Stomach smooth muscle (tissue), 2 donors: ENCODE results near the gene RPS2.

ENCODE experiments used
- H3K27ac ChIP-seq: one replicate; pipeline ENCODE4 v1.7.0; 2013; ENCODE audit warnings: mild to moderate bottlenecking, low read length, inconsistent platforms
- H3K27me3 ChIP-seq, 2 donors: one replicate each; pipeline ENCODE4 v1.7.0; 2013; ENCODE audit warnings: low read length in 2 of 2; ENCODE audit not compliant: insufficient read depth in 2 of 2, control insufficient read depth in 1 of 2
- H3K36me3 ChIP-seq, 2 donors: one replicate each; pipeline ENCODE4 v1.7.0; 2013; ENCODE audit warnings: low read length in 2 of 2; ENCODE audit not compliant: control insufficient read depth in 2 of 2, insufficient read depth in 2 of 2
- H3K4me1 ChIP-seq: one replicate; pipeline ENCODE4 v1.7.0; 2013; ENCODE audit warnings: low read length; ENCODE audit not compliant: control insufficient read depth, insufficient read depth
- H3K4me3 ChIP-seq, 2 donors: one replicate each; pipeline ENCODE4 v1.7.0; 2013; ENCODE audit warnings: low read length in 2 of 2
- H3K9ac ChIP-seq, 2 donors: one replicate each; pipeline ENCODE4 v1.7.0; 2013; ENCODE audit warnings: low read length in 2 of 2, mild to moderate bottlenecking in 1 of 2
- H3K9me3 ChIP-seq, 2 donors: one replicate each; pipeline ENCODE4 v1.7.0; 2013; ENCODE audit warnings: low read length in 2 of 2; ENCODE audit not compliant: control insufficient read depth in 2 of 2
- donor health status: healthy.
- donor health status: Pancreatic carcinoma.

The RPS2 gene

GRCh38 chr16:1989209-1990100 is 24.8 kb upstream of the RPS2 start, which contains the start of gene SYNGR3:
TSS of gene SYNGR3 (plus strand) at chr16:1989970. CDS start at chr16:1990103, 133 bp downstream.
- H3K4me3 ChIP-seq = no peak within 1 kb of the TSS
- H3K4me1 ChIP-seq = peaks cover 34% of the 10 kb centered on the region

GRCh38 chr16:1987198-1987597 is 22.6 kb upstream of the RPS2 start:
- Histone ChIP-seq H3K36me3 (peaks cover 11 to 16% of the 10 kb centered on the region in 2 donors), H3K9me3 (no peaks in the 10 kb centered on the region), H3K4me1 (peaks cover 39% of the 10 kb centered on the region), H3K27me3 (peaks cover 32% of the 10 kb centered on the region in 2 donors), H3K4me3 (no peak overlapping the region), H3K27ac (no peak overlapping the region), H3K9ac (no peak overlapping the region)

More at GRCh38 chr16:1989209-1990100, 24.8 kb upstream of the RPS2 start, which contains the start of gene SYNGR3:
- Histone ChIP-seq H3K36me3 (peaks cover 11 to 16% of the 10 kb centered on the region in 2 donors), H3K9me3 (no peaks in the 10 kb centered on the region), H3K27ac (no peak within 1 kb of the TSS), H3K9ac (no peak within 1 kb of the TSS), H3K27me3 (peaks cover 27 to 29% of the 10 kb centered on the region in 2 donors)

- H3K27ac ChIP-seq = no peak overlapping the region
- H3K36me3 ChIP-seq = peaks cover 11 to 16% of the 10 kb centered on the region in 2 donors
- no peaks in the 10 kb centered on the region for H3K9me3 ChIP-seq
- H3K4me3 ChIP-seq = peak overlapping the region in 1 of 2 donors; percentile 76
- peaks cover 35 to 38% of the 10 kb centered on the region in 2 donors for H3K27me3 ChIP-seq
- H3K4me1 ChIP-seq = peaks cover 26% of the 10 kb centered on the region
- no peak overlapping the region for H3K9ac ChIP-seq
Measured at GRCh38 chr16:1985466-1986150, 21.0 kb upstream of the RPS2 start.

GRCh38 chr16:1984347-1985225 is 20.0 kb upstream of the RPS2 start:
- H3K4me1 ChIP-seq = peaks cover 24% of the 10 kb centered on the region
- H3K27me3 ChIP-seq = peaks cover 40 to 42% of the 10 kb centered on the region in 2 donors

GRCh38 chr16:1983544-1984346 is 19.1 kb upstream of the RPS2 start, which contains the start of gene GFER:
TSS of gene GFER (plus strand) at chr16:1984193. CDS start at chr16:1984219, 26 bp downstream.
- Histone ChIP-seq H3K9ac (peak within 1 kb of the TSS; percentile 64 to 72), H3K9me3 (no peaks in the 10 kb centered on the region), H3K27ac (no peak within 1 kb of the TSS), H3K4me1 (peaks cover 24% of the 10 kb centered on the region), H3K4me3 (peak within 1 kb of the TSS; percentile 63 to 76), H3K27me3 (peaks cover 38 to 40% of the 10 kb centered on the region in 2 donors), H3K36me3 (peaks cover 11 to 16% of the 10 kb centered on the region in 2 donors)

More at GRCh38 chr16:1984347-1985225, 20.0 kb upstream of the RPS2 start:
- H3K36me3 ChIP-seq = peaks cover 11 to 16% of the 10 kb centered on the region in 2 donors
- H3K4me3 ChIP-seq = peak overlapping the region; percentile 63 to 76
- H3K9ac ChIP-seq = peak overlapping the region; percentile 62 to 72
- no peaks in the 10 kb centered on the region for H3K9me3 ChIP-seq
- H3K27ac ChIP-seq = no peak overlapping the region

GRCh38 chr16:1982991-1983543 is 18.4 kb upstream of the RPS2 start:
- Histone ChIP-seq H3K36me3 (peaks cover 11 to 18% of the 10 kb centered on the region in 2 donors), H3K27me3 (peaks cover 35 to 42% of the 10 kb centered on the region in 2 donors), H3K4me1 (peaks cover 24% of the 10 kb centered on the region), H3K27ac (no peak overlapping the region), H3K9me3 (no peaks in the 10 kb centered on the region), H3K9ac (no peak overlapping the region), H3K4me3 (peak overlapping the region; percentile 63 to 76)

- H3K4me1 ChIP-seq = peaks cover 24% of the 10 kb centered on the region
- H3K27ac ChIP-seq = no peak overlapping the region
Measured at GRCh38 chr16:1982013-1982433, 17.4 kb upstream of the RPS2 start.

GRCh38 chr16:1981398-1981836 is 16.8 kb upstream of the RPS2 start, which contains the start of gene NOXO1:
TSS of gene NOXO1 (minus strand) at chr16:1981469. CDS start at chr16:1981179, 290 bp downstream.
- Histone ChIP-seq H3K9me3 (no peaks in the 10 kb centered on the region), H3K27ac (no peak within 1 kb of the TSS), H3K4me3 (no peak within 1 kb of the TSS), H3K27me3 (peaks cover 44 to 46% of the 10 kb centered on the region in 2 donors), H3K4me1 (peaks cover 24% of the 10 kb centered on the region), H3K9ac (no peak within 1 kb of the TSS), H3K36me3 (peaks cover 23 to 26% of the 10 kb centered on the region in 2 donors)

More at GRCh38 chr16:1982013-1982433, 17.4 kb upstream of the RPS2 start:
- H3K9me3 ChIP-seq = no peaks in the 10 kb centered on the region
- peaks cover 20 to 25% of the 10 kb centered on the region in 2 donors for H3K36me3 ChIP-seq
- no peak overlapping the region for H3K4me3 ChIP-seq
- H3K27me3 ChIP-seq = peaks cover 40 to 43% of the 10 kb centered on the region in 2 donors
- H3K9ac ChIP-seq = no peak overlapping the region

GRCh38 chr16:1980770-1981087 is 16.1 kb upstream of the RPS2 start:
- Histone ChIP-seq H3K9ac (no peak overlapping the region), H3K27me3 (peaks cover 46 to 47% of the 10 kb centered on the region in 2 donors), H3K36me3 (peaks cover 22 to 26% of the 10 kb centered on the region in 2 donors), H3K27ac (no peak overlapping the region), H3K4me3 (no peak overlapping the region), H3K9me3 (no peaks in the 10 kb centered on the region), H3K4me1 (peaks cover 24% of the 10 kb centered on the region)
